IPS-NIHi7 (cell line): Measurements from ENCODE around the gene ZNF789.
"Not testable (repeated sequence)": the region's sequence is repeated elsewhere in the genome, so short reads cannot be mapped to it uniquely, and the experiment has no call there.

ENCODE experiments used
- DNase-seq: peaks from one replicate; pipeline ENCODE4 v3.0.0; 2012; ENCODE audit warnings: mixed read lengths; ENCODE audit errors: extremely low spot score

ZNF789 gene

GRCh38 chr7:99457650-99458493 lies 14.8 kb upstream of the ZNF789 start:
- DNase-seq = no peak

- no peak for DNase-seq
These were observed 13.6 kb upstream of the ZNF789 start for GRCh38 chr7:99459087-99459486.

GRCh38 chr7:99460651-99461050 lies 12.0 kb upstream of the ZNF789 start:
- no peak for DNase-seq

- no peak for DNase-seq
These were observed 11.5 kb upstream of the ZNF789 start for GRCh38 chr7:99461221-99461620.

- DNase-seq = no peak
These were observed 7.3 kb upstream of the ZNF789 start for GRCh38 chr7:99465421-99465768.

- no peak for DNase-seq
These were observed 4.3 kb upstream of the ZNF789 start for GRCh38 chr7:99468336-99468918.

GRCh38 chr7:99469381-99470065 lies 3.2 kb upstream of the ZNF789 start:
- no peak for DNase-seq

- peak; percentile 52 for DNase-seq
These were observed 566 bp downstream of the ZNF789 start for GRCh38 chr7:99473315-99473596.

GRCh38 chr7:99476107-99476506 lies 3.4 kb downstream of the ZNF789 start:
- no peak for DNase-seq

GRCh38 chr7:99478464-99479440 lies 6.1 kb downstream of the ZNF789 start:
- no peak for DNase-seq

GRCh38 chr7:99485094-99485493 lies 12.4 kb downstream of the ZNF789 start:
- no peak for DNase-seq

- no peak for DNase-seq
These were observed 16.5 kb downstream of the ZNF789 start for GRCh38 chr7:99489235-99489634.

GRCh38 chr7:99490878-99491277 lies 18.2 kb downstream of the ZNF789 start:
- DNase-seq = no peak

- DNase-seq = no peak
These were observed 21.1 kb downstream of the ZNF789 start for GRCh38 chr7:99493823-99494222.

GRCh38 chr7:99497766-99498545 lies 25.3 kb downstream of the ZNF789 start:
- DNase-seq = no peak

GRCh38 chr7:99498546-99498944 lies 25.9 kb downstream of the ZNF789 start:
- DNase-seq = no peak

- DNase-seq = no peak
These were observed 26.7 kb downstream of the ZNF789 start for GRCh38 chr7:99499371-99499720.

GRCh38 chr7:99499721-99500636 lies 27.3 kb downstream of the ZNF789 start, which contains the start of gene ZNF394:
TSS of gene ZNF394 (minus strand) at chr7:99500281. CDS start at chr7:99500093, 188 bp downstream.
- peak; percentile 94 for DNase-seq

GRCh38 chr7:99500637-99501009 lies 27.9 kb downstream of the ZNF789 start:
- no peak for DNase-seq

- not testable (repeated sequence) for DNase-seq
These were observed 28.5 kb downstream of the ZNF789 start for GRCh38 chr7:99501236-99501635.
